ENCODE measurements around the gene ATAD3C. TPM values are rescaled to one million over a fixed set of nuclear protein-coding genes. Genes with fewer than 3 reads are reported as not detected.
"Not testable (repeated sequence)": the region's sequence is repeated elsewhere in the genome, so short reads cannot be mapped to it uniquely, and the experiment has no call there.

Gene ATAD3C
- total and polyA plus RNA-seq, 12 donors: under 0.01 to 1.4 (median 0.69) TPM; not detected in 3

GRCh38 chr1:1489861-1490260 lies 40.4 kb downstream of the ATAD3C start:
- 93 to 97% (median 95%) methylated on average over 17 to 19 of the region's 19 CpGs for WGBS, 4 donors
- DNase-seq: no peak

GRCh38 chr1:1490633-1491230 lies 41.2 kb downstream of the ATAD3C start:
- Histone ChIP-seq H3K27me3 (no peaks in the 10 kb centered on the region), H3K4me3 (no peak overlapping the region), H3K4me1 (replicated peaks in 1 of 2) (no peaks in the 10 kb centered on the region), H3K27ac (no peak overlapping the region), H3K36me3 (replicated peaks in 1 of 2) (peaks cover 0 to 45% of the 10 kb centered on the region in 2 donors), H3K9me3 (replicated peaks in 1 of 3) (no peaks in the 10 kb centered on the region)
- intact Hi-C loops (cut with DNase I): no loop called here
- TF ChIP-seq CTCF (IDR thresholded peaks at IDR 0.05) (no peak), POLR2A (IDR thresholded peaks at IDR 0.05) (no peak)
- WGBS, 4 donors: 94 to 100% (median 96%) methylated on average over 6 to 18 of the region's 25 CpGs
- no peak for DNase-seq

More at GRCh38 chr1:1489861-1490260, 40.4 kb downstream of the ATAD3C start:
- Histone ChIP-seq H3K36me3 (replicated peaks in 1 of 2) (peaks cover 0 to 42% of the 10 kb centered on the region in 2 donors), H3K4me3 (no peak overlapping the region), H3K27me3 (no peaks in the 10 kb centered on the region), H3K9me3 (replicated peaks in 1 of 3) (no peaks in the 10 kb centered on the region), H3K4me1 (replicated peaks in 1 of 2) (no peaks in the 10 kb centered on the region), H3K27ac (no peak overlapping the region)
- TF ChIP-seq CTCF (IDR thresholded peaks at IDR 0.05) (no peak), POLR2A (IDR thresholded peaks at IDR 0.05) (no peak)
- intact Hi-C loops (cut with DNase I): no loop called here

GRCh38 chr1:1491601-1492000 lies 42.1 kb downstream of the ATAD3C start:
- H3K4me3 ChIP-seq: no peak overlapping the region
- no peaks in the 10 kb centered on the region for H3K27me3 ChIP-seq
- intact Hi-C loops (cut with DNase I): no loop called here
- peaks cover 0 to 39% of the 10 kb centered on the region in 2 donors for H3K36me3 ChIP-seq (replicated peaks in 1 of 2)
- no peaks in the 10 kb centered on the region for H3K4me1 ChIP-seq (replicated peaks in 1 of 2)
- no peak overlapping the region for H3K27ac ChIP-seq
- TF ChIP-seq POLR2A (IDR thresholded peaks at IDR 0.05) (no peak), CTCF (IDR thresholded peaks at IDR 0.05) (no peak)
- no peak for DNase-seq
- H3K9me3 ChIP-seq (replicated peaks in 1 of 3): no peaks in the 10 kb centered on the region
- WGBS, 4 donors: 95 to 99% (median 98%) methylated on average over 9 to 10 of the region's 10 CpGs

GRCh38 chr1:1494311-1494710 lies 44.8 kb downstream of the ATAD3C start:
- DNase-seq; H3K4me3 ChIP-seq; H3K27ac ChIP-seq; intact Hi-C loops (cut with DNase I); H3K27me3 ChIP-seq; H3K4me1 ChIP-seq (replicated peaks in 1 of 2); H3K9me3 ChIP-seq (replicated peaks in 1 of 3): not testable (repeated sequence)
- 78 to 98% (median 98%) methylated on average over 2 to 22 of the region's 22 CpGs for WGBS, 4 donors
- peaks cover 0 to 20% of the 10 kb centered on the region in 2 donors for H3K36me3 ChIP-seq (replicated peaks in 1 of 2)

- intact Hi-C loops (cut with DNase I); H3K4me3 ChIP-seq; H3K4me1 ChIP-seq (replicated peaks in 1 of 2); H3K36me3 ChIP-seq (replicated peaks in 1 of 2); H3K9me3 ChIP-seq (replicated peaks in 1 of 3); DNase-seq; H3K27ac ChIP-seq; H3K27me3 ChIP-seq: not testable (repeated sequence)
- WGBS, 4 donors: 80 to 94% (median 90%) methylated on average over 1 to 18 of the region's 18 CpGs
Observed at GRCh38 chr1:1495461-1495975, 46.0 kb downstream of the ATAD3C start.

Data from adrenal gland (tissue), 12 donors.